GM12878 (cell line): ENCODE data around the gene BMP7. TPM values are rescaled to one million over a fixed set of nuclear protein-coding genes. Genes with fewer than 3 reads are reported as not detected.

ENCODE experiments used
- ATAC-seq: fragments of 200-7000 bp; cut with Tn5 transposase; 3 replicates; pipeline ENCODE4 v1.9.1; 2020; ENCODE audit warnings: mild to moderate bottlenecking, moderate library complexity
- BruUV-seq: library from RNA; stranded (reverse); fragments of 400-500 nt; replicated peaks from 2 replicates; lab custom pipeline; 2021; lab: Mats Ljungman, UMichigan
- CTCF ChIA-PET: fragments of 300-600 bp; sonication (Branson Sonifier 250); formaldehyde crosslinking; extraction: SDS; loops from one replicate; lab custom pipeline; 2021; ENCODE audit warnings: inconsistent platforms; lab: Yijun Ruan, JAX
- POLR2A ChIA-PET: fragments of 350-600 bp; formaldehyde crosslinking; extraction: SDS; loops from one replicate; lab custom pipeline; 2021; ENCODE audit warnings: inconsistent platforms; lab: Charles Lee
- RAD21 ChIA-PET: fragments of 300-600 bp; sonication (Branson Sonifier 250); formaldehyde crosslinking; loops from one replicate; lab custom pipeline; 2023; ENCODE audit warnings: antibody characterized with exemption; ENCODE audit not compliant: unreplicated experiment; lab: Charles Lee
- SMC1A ChIA-PET: fragments of 300-600 bp; sonication (Branson Sonifier 250); formaldehyde crosslinking; loops from one replicate; lab custom pipeline; 2023; ENCODE audit not compliant: unreplicated experiment, uncharacterized antibody; lab: Charles Lee
- DNase-seq: peaks from one replicate; pipeline ENCODE4 v3.0.0-alpha.2; 2011; ENCODE audit warnings: low read depth, low spot score
- FAIRE-seq: peaks from 3 replicates; lab custom pipeline; 2011; peaks lifted over from hg19 to GRCh38; lab: Jason Lieb, UNC
- H2AFZ ChIP-seq: 2 replicates; pipeline ENCODE4 v1.6.0; 2011; ENCODE audit warnings: low read depth, low read length, control low read depth; ENCODE audit not compliant: control insufficient read depth
- H3K27ac ChIP-seq: 2 replicates; pipeline ENCODE4 v1.5.1; 2011; ENCODE audit warnings: control low read depth; ENCODE audit not compliant: control insufficient read depth, insufficient read depth
- H3K27me3 ChIP-seq, 2 experiments: replicated peaks in 1 of 2; 2 replicates each; pipeline versions ENCODE4 v1.6.0 to v1.6.1; 2011; ENCODE audit warnings: low read length in 1 of 2; ENCODE audit not compliant: control insufficient read depth in 2 of 2, insufficient read depth in 2 of 2
- H3K36me3 ChIP-seq, 2 experiments: 2 replicates each; pipeline ENCODE4 v1.5.1; 2011; ENCODE audit warnings: low read length in 1 of 2; ENCODE audit not compliant: control insufficient read depth in 2 of 2, insufficient read depth in 2 of 2
- H3K4me1 ChIP-seq: 2 replicates; pipeline ENCODE4 v1.6.1; 2011; ENCODE audit warnings: mild to moderate bottlenecking, low read length, moderate library complexity, mixed read lengths; ENCODE audit not compliant: control insufficient read depth, insufficient read depth
- H3K4me2 ChIP-seq: 2 replicates; pipeline ENCODE4 v1.6.0; 2011; ENCODE audit warnings: control low read depth; ENCODE audit not compliant: control insufficient read depth, insufficient read depth
- H3K4me3 ChIP-seq: fragments of 200-600 bp; sonication (generic); 2 replicates; pipeline ENCODE4 v1.5.1; 2016
- H3K79me2 ChIP-seq: 2 replicates; pipeline ENCODE4 v1.6.0; 2011; ENCODE audit warnings: low read length; ENCODE audit not compliant: control insufficient read depth, insufficient read depth
- H3K9ac ChIP-seq: 2 replicates; pipeline ENCODE4 v1.8.0; 2011; ENCODE audit warnings: low read length, control low read depth, mixed read lengths; ENCODE audit not compliant: control insufficient read depth, insufficient read depth
- H3K9me3 ChIP-seq: replicated peaks from 3 replicates; pipeline ENCODE4 v1.5.1; 2011; ENCODE audit warnings: mild to moderate bottlenecking, low read length; ENCODE audit not compliant: control insufficient read depth, insufficient read depth
- H4K20me1 ChIP-seq: 2 replicates; pipeline ENCODE4 v1.6.0; 2011; ENCODE audit not compliant: control insufficient read depth, insufficient read depth
- ATF7 ChIP-seq: fragments of 450-650 bp; IDR thresholded peaks from 2 replicates; pipeline ENCODE4 v1.6.1; 2016; ENCODE audit warnings: low read depth, mild to moderate bottlenecking
- NFXL1 ChIP-seq: fragments of 450-650 bp; IDR thresholded peaks from 2 replicates; pipeline ENCODE4 v1.6.1; 2017; ENCODE audit warnings: antibody characterized with exemption, mild to moderate bottlenecking, borderline replicate concordance
- ZZZ3 ChIP-seq: IDR thresholded peaks from 2 replicates; pipeline ENCODE4 v1.6.1; 2011; ENCODE audit warnings: low read depth; ENCODE audit not compliant: control insufficient read depth, insufficient read length
- WGBS: methylation state at CpG from one replicate; pipeline ENCODE4 v1.1.6; 2016; ENCODE audit warnings: low lambda C conversion rate; ENCODE audit not compliant: insufficient replicate concordance, insufficient coverage; ENCODE audit errors: missing lambda C conversion rate; 5-methylcytosine and 5-hydroxymethylcytosine counted together
- in situ Hi-C: fragments of 300-500 bp; cut with MboI; formaldehyde crosslinking; loops from 9 replicates; pipeline ENCODE4 v1.14.3; 2018; ENCODE audit warnings: mixed read lengths
- intact Hi-C: fragments of 100-400 bp; cut with micrococcal nuclease; formaldehyde crosslinking; loops from one replicate; pipeline ENCODE4 v1.14.2; 2022; ENCODE audit not compliant: unreplicated experiment
- polyA plus RNA-seq, 11 experiments: library from polyadenylated mRNA; depleted of rRNA in 4 of 11; unstranded in 6 of 11; stranded (reverse) in 5 of 11; fragments of >200 nt; fragmentation: Nextera tagmentation in 4 of 11; fragmentation: Illumina TruSeq in 1 of 11; extraction: Ambion mirVana in 4 of 11; extraction: Trizol in 1 of 11; gene quantifications; 1 replicate in 1 of 11; 2 replicates in 10 of 11; pipeline versions ENCODE4 v1.2.1 to v1.2.3, GENCODE V29; 2011 to 2016; ENCODE audit warnings: inconsistent platforms in 2 of 11, missing spikeins in 2 of 11, low read depth in 1 of 11
- total RNA-seq, 4 experiments: library from RNA; depleted of rRNA in 3 of 4; stranded (reverse); fragments of >200 nt in 3 of 4; fragmentation: Illumina TruSeq in 1 of 4; extraction: Trizol in 1 of 4; gene quantifications; 2 replicates each; pipeline versions ENCODE4 v1.2.1 to v1.2.3, GENCODE V29; 2013 to 2021
- TF ChIP-seq, protein P1 (sequence below): fragments of 450-650 bp; IDR thresholded peaks from 2 replicates; pipeline ENCODE4 v1.6.1; 2017; ENCODE audit warnings: borderline replicate concordance

BMP7 gene
- total and polyA plus RNA-seq, 10 of the 15 experiments (the other 5 are each of a cell fraction or from before 2014, with no cell fraction given), result 0.18 to 0.51 (median 0.28) TPM; not detected in 7

DNA sequence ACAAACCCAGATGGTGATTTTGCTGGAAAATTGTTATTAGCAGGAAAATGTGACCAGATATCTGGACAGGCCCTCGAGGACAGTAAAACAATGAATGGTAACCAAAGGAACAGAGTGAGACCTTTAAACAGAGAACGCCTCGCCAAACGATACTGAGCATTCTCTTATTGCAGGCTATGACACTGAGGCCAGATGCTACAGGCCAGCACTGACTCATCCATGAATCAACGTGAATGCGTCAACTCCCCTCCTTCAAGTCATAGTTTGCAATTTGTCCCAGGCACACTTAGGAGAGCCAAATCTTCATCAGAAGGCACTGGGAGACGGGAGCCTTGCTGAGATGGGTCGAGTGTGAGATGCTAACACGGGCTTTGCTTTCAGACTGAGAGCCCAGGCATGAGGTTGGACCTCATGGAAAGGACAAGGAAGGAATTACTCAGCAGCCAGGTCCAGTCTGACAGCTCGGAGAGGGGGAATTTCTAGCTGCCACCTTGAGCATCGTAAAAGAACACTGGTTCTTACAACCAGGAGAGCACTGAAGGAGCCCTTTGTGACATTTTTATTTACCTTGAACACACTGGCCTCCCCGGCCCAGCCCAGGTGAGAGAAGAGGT is 60.7 kb downstream of the BMP7 start:
- no peak overlapping the region for H3K9ac ChIP-seq
- H3K36me3 ChIP-seq, result no peaks in the 10 kb centered on the region
- no peak for TF ChIP-seq ZZZ3
- 0 out of 2 replicates have a peak, but pooled peaks have one; percentile 22 for TF ChIP-seq NFXL1
- no peak overlapping the region for H3K4me2 ChIP-seq
- POLR2A ChIA-PET, result no interaction called here
- H3K79me2 ChIP-seq, result no peaks in the 10 kb centered on the region
- SMC1A ChIA-PET, result no interaction called here
- intact Hi-C loops, result no loop called here
- no peaks in the 10 kb centered on the region for H3K27me3 ChIP-seq
- H3K4me3 ChIP-seq, result no peak overlapping the region
- H3K9me3 ChIP-seq, result no peaks in the 10 kb centered on the region; the same call in 2 of the 3 replicates
- in situ Hi-C loops, result no loop called here
- H2AFZ ChIP-seq, result no peak overlapping the region
- no peak for DNase-seq
- ATAC-seq, result peak; percentile 31; the same call in 2 of the 3 replicates
- RAD21 ChIA-PET, result no interaction called here
- no peaks in the 10 kb centered on the region for H4K20me1 ChIP-seq
- FAIRE-seq, result no peak
- CTCF ChIA-PET, result no interaction called here
- H3K4me1 ChIP-seq, result no peaks in the 10 kb centered on the region
- WGBS, result 4% methylated on average over 12 of the region's 12 CpGs
- no peak overlapping the region for H3K27ac ChIP-seq
- no TSS peak for BruUV-seq

DNA sequence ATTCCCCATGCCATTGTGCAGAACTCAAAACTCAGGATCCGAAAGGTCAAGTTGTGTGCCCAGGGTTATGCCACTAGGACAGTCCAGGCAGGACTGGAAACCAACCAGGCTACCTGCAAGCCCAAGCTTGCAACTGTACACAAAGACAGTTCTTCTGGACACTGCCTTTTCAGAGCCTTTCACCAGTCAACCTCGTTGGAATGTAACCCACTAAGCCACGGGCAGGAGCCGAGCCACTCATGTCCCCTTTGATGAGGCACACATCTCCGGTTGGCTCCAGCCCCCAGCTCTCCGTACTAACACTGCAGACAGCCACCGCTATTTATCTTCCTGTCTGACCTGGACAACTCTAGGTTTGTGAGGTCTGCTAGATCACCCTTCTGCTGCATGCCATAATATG is 62.5 kb downstream of the BMP7 start:
- H3K27ac ChIP-seq, result no peak overlapping the region

More for the DNA sequence above, 62.5 kb downstream of the BMP7 start:
- no peaks in the 10 kb centered on the region; a peak in 1 of 4 replicates for H3K27me3 ChIP-seq
- no peak overlapping the region for H3K9ac ChIP-seq
- no peak overlapping the region for H2AFZ ChIP-seq
- WGBS, result 43% methylated on average over 7 of the region's 7 CpGs
- H3K4me1 ChIP-seq, result no peaks in the 10 kb centered on the region
- H3K9me3 ChIP-seq, result no peaks in the 10 kb centered on the region; the same call in 2 of the 3 replicates
- ChIA-PET CTCF (no interaction called here), POLR2A (no interaction called here), SMC1A (no interaction called here), RAD21 (no interaction called here)
- ATAC-seq (no peak), DNase-seq (no peak), FAIRE-seq (no peak)
- no peaks in the 10 kb centered on the region for H3K79me2 ChIP-seq
- intact Hi-C loops, result no loop called here
- BruUV-seq, result no TSS peak
- H3K4me3 ChIP-seq, result no peak overlapping the region
- no peaks in the 10 kb centered on the region for H3K36me3 ChIP-seq
- TF ChIP-seq NFXL1 (peak; percentile 63; the same call in 1 of the 2 replicates), ATF7 (no peak)
- TF ChIP-seq, protein P1, sequence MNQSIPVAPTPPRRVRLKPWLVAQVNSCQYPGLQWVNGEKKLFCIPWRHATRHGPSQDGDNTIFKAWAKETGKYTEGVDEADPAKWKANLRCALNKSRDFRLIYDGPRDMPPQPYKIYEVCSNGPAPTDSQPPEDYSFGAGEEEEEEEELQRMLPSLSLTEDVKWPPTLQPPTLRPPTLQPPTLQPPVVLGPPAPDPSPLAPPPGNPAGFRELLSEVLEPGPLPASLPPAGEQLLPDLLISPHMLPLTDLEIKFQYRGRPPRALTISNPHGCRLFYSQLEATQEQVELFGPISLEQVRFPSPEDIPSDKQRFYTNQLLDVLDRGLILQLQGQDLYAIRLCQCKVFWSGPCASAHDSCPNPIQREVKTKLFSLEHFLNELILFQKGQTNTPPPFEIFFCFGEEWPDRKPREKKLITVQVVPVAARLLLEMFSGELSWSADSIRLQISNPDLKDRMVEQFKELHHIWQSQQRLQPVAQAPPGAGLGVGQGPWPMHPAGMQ, result no peak
- no peaks in the 10 kb centered on the region for H4K20me1 ChIP-seq
- no peak overlapping the region for H3K4me2 ChIP-seq
- in situ Hi-C loops, result no loop called here
